Measurements from ENCODE around the gene TMCO1. TPM values are rescaled to one million over a fixed set of nuclear protein-coding genes. Genes with fewer than 3 reads are reported as not detected.
A peak's percentile ranks its signal among the peaks of the same experiment; 100 is the strongest.

TMCO1 gene
- total and polyA plus RNA-seq, 2 of the 13 experiments (the other 11 are each of a cell fraction or from before 2014, with no cell fraction given) = 106 to 119 TPM

DNA sequence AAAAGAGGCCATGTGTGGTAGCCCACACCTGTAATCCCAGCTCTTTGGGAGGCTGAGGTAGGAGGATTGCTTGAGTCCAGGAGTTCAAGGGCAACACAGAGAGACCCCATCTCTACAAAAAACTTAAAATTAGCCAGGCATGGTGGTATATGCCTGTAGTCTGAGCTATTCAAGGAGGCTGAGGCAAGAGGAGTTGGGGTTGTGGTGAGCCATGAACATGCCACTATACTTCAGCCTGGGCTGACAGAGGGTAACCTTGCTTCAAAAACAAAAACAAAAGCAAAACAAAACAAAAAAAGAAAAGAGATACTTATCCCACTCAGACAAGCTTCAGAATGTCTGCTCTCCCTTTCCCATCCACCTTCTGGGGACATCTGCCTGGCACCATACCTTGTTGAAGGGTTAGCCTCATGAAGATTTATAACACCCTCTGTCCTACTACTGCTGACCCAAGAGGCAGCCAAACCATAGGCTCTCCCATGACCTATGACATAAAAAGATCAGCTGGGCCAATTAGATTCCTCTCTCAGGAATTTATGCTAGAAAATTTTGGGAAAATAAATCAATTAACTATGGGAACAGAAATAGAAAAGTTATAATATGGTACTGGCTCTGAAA lies 13.2 kb downstream of the TMCO1 start:
- ChIA-PET CTCF (ENCODE audit: low intra/inter-chr PET ratio, low total read pairs) (no interaction called here), POLR2A (interaction anchor here (1.8 kb wide), 1 partner anchor 13 kb away, joined by 5 read pairs; the partner anchor contains the start of gene TMCO1)
- no peak overlapping the region for H3K27ac ChIP-seq (ENCODE audit: extremely low read length, insufficient read depth, low read length)
- peaks cover 3 to 42% of the 10 kb centered on the region in 2 experiments; a peak in 4 of 5 replicates for H3K36me3 ChIP-seq (replicated peaks in 1 of 2; ENCODE audit: control insufficient read depth in 1 of 2, insufficient read depth in 2 of 2, low read length in 2 of 2)
- ATAC-seq = no peak
- TF ChIP-seq MTA3 (CRISPR knock-in tag; IDR thresholded peaks at IDR 0.05) (no peak), MIXL1 (CRISPR knock-in tag; IDR thresholded peaks at IDR 0.05) (no peak), FOXK2 (IDR thresholded peaks at IDR 0.05) (no peak), NFE2L2 (IDR thresholded peaks at IDR 0.05; ENCODE audit: low read length) (no peak), SALL2 (CRISPR knock-in tag; IDR thresholded peaks at IDR 0.05) (no peak)
- TF ChIP-seq, protein P1, sequence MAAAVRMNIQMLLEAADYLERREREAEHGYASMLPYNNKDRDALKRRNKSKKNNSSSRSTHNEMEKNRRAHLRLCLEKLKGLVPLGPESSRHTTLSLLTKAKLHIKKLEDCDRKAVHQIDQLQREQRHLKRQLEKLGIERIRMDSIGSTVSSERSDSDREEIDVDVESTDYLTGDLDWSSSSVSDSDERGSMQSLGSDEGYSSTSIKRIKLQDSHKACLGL (CRISPR knock-in tag; IDR thresholded peaks at IDR 0.05) = no peak
- TF ChIP-seq, protein P2, sequence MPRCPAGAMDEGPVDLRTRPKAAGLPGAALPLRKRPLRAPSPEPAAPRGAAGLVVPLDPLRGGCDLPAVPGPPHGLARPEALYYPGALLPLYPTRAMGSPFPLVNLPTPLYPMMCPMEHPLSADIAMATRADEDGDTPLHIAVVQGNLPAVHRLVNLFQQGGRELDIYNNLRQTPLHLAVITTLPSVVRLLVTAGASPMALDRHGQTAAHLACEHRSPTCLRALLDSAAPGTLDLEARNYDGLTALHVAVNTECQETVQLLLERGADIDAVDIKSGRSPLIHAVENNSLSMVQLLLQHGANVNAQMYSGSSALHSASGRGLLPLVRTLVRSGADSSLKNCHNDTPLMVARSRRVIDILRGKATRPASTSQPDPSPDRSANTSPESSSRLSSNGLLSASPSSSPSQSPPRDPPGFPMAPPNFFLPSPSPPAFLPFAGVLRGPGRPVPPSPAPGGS (CRISPR knock-in tag; IDR thresholded peaks at IDR 0.05) = no peak
- TF ChIP-seq, protein P3, sequence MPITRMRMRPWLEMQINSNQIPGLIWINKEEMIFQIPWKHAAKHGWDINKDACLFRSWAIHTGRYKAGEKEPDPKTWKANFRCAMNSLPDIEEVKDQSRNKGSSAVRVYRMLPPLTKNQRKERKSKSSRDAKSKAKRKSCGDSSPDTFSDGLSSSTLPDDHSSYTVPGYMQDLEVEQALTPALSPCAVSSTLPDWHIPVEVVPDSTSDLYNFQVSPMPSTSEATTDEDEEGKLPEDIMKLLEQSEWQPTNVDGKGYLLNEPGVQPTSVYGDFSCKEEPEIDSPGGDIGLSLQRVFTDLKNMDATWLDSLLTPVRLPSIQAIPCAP (CRISPR knock-in tag; IDR thresholded peaks at IDR 0.05; ENCODE audit: low read depth) = no peak
- TF ChIP-seq, protein P4, sequence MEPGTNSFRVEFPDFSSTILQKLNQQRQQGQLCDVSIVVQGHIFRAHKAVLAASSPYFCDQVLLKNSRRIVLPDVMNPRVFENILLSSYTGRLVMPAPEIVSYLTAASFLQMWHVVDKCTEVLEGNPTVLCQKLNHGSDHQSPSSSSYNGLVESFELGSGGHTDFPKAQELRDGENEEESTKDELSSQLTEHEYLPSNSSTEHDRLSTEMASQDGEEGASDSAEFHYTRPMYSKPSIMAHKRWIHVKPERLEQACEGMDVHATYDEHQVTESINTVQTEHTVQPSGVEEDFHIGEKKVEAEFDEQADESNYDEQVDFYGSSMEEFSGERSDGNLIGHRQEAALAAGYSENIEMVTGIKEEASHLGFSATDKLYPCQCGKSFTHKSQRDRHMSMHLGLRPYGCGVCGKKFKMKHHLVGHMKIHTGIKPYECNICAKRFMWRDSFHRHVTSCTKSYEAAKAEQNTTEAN (CRISPR knock-in tag; conservative IDR thresholded peaks at IDR 0.05) = no peak
- H3K27me3 ChIP-seq (ENCODE audit: control insufficient read depth in 1 of 2, insufficient read depth in 2 of 2, low read length in 2 of 2) = no peaks in the 10 kb centered on the region
- DNase-seq (ENCODE audit: low spot score) = no peak
- intact Hi-C loops (cut with micrococcal nuclease; ENCODE audit: unreplicated experiment) (no loop called here), in situ Hi-C loops (cut with HindIII; ENCODE audit: extremely low pct_ligation_motif_present, low pct_unique_long_range_greater_than_20kb) (no loop called here)
- no peak overlapping the region for H3K9ac ChIP-seq (ENCODE audit: insufficient read depth, low read depth, low read length)
- no peak overlapping the region for H3K4me2 ChIP-seq (ENCODE audit: low read depth, low read length)
- no peak overlapping the region for H3K4me3 ChIP-seq (replicated peaks in 1 of 3; ENCODE audit: insufficient read depth in 1 of 3, low read depth in 2 of 3, low read length in 3 of 3)
- TSS peak; percentile 13 for BruUV-seq (replicated peaks)
- no peaks in the 10 kb centered on the region for H3K9me3 ChIP-seq (ENCODE audit: low read length)
- no peak for FAIRE-seq
- H3K4me1 ChIP-seq (ENCODE audit: insufficient read depth, low read length) = no peaks in the 10 kb centered on the region
- H2AFZ ChIP-seq (ENCODE audit: low read length) = no peak overlapping the region
- H3K79me2 ChIP-seq (ENCODE audit: insufficient read depth, low read length) = peaks cover 2% of the 10 kb centered on the region
- H4K20me1 ChIP-seq (ENCODE audit: insufficient read depth, low read length) = no peaks in the 10 kb centered on the region

All from HepG2 (cell line).